Kidney (tissue), 14 donors: Measurements from ENCODE around the gene TMEM270. TPM values are rescaled to one million over a fixed set of nuclear protein-coding genes. Genes with fewer than 3 reads are reported as not detected.
A peak's percentile ranks its signal among the peaks of the same experiment; 100 is the strongest.

Source experiments
- DNase-seq, 5 donors: peaks; one replicate each; pipeline ENCODE4 v3.0.0-alpha.2; 2013 to 2020
- FAIRE-seq: peaks from 2 replicates; lab custom pipeline; 2012; peaks lifted over from hg19 to GRCh38; lab: Jason Lieb, UNC
- H3K27ac ChIP-seq, 2 donors: one replicate each; pipeline ENCODE4 v1.7.0; 2013; ENCODE audit warnings: low read depth in 2 of 2, low read length in 2 of 2, inconsistent platforms in 1 of 2
- H3K27me3 ChIP-seq: one replicate; pipeline ENCODE4 v1.7.1; 2013; ENCODE audit warnings: low read length, inconsistent platforms; ENCODE audit not compliant: control insufficient read depth, insufficient read depth
- H3K36me3 ChIP-seq, 3 donors: one replicate each; pipeline versions ENCODE4 v1.7.0 to v1.7.1; 2013; ENCODE audit warnings: low read length in 3 of 3, control low read depth in 1 of 3, inconsistent platforms in 1 of 3; ENCODE audit not compliant: insufficient read depth in 3 of 3, control insufficient read depth in 2 of 3
- H3K4me1 ChIP-seq, 3 donors: one replicate each; pipeline versions ENCODE4 v1.7.0 to v1.7.1; 2013; ENCODE audit warnings: low read length in 3 of 3, inconsistent platforms in 1 of 3, low read depth in 1 of 3; ENCODE audit not compliant: control insufficient read depth in 2 of 3, insufficient read depth in 2 of 3
- H3K4me3 ChIP-seq, 3 donors: one replicate each; pipeline versions ENCODE4 v1.7.0 to v1.8.1; 2013; ENCODE audit warnings: low read length in 3 of 3, control low read depth in 1 of 3, inconsistent platforms in 1 of 3
- H3K9ac ChIP-seq, 3 donors: one replicate each; pipeline versions ENCODE4 v1.7.0 to v1.7.1; 2013; ENCODE audit warnings: low read length in 3 of 3, control low read depth in 1 of 3, inconsistent platforms in 1 of 3
- H3K9me3 ChIP-seq, 3 donors: one replicate each; pipeline versions ENCODE4 v1.7.0 to v1.7.1; 2013; ENCODE audit warnings: low read length in 3 of 3, control low read depth in 1 of 3, inconsistent platforms in 1 of 3; ENCODE audit not compliant: control insufficient read depth in 2 of 3, insufficient read depth in 1 of 3
- CTCF ChIP-seq: IDR thresholded peaks from 3 replicates; pipeline ENCODE4 v1.5.1; 2012; ENCODE audit warnings: mild to moderate bottlenecking, moderate library complexity, borderline replicate concordance; ENCODE audit not compliant: insufficient read depth; ENCODE audit errors: extremely low read depth
- intact Hi-C: fragments of 100-400 bp; cut with DNase I; formaldehyde crosslinking; loops from one replicate; pipeline ENCODE4 v1.11.1; 2022
- polyA plus RNA-seq: library from polyadenylated mRNA; stranded (reverse); fragments of 350-450 nt; fragmentation: Illumina TruSeq; extraction: RNeasy Lipid Tissue Mini Kit (QIAGEN cat#74804); gene quantifications from one replicate; pipeline ENCODE4 v1.2.3, GENCODE V29; 2014; ENCODE audit warnings: low read depth, low replicate concordance; ENCODE audit not compliant: insufficient read depth
- total RNA-seq: library from RNA; stranded (reverse); fragmentation: NEBNext Ultra II Directional; extraction: Animal tissue kit (Norgen Biotek cat#: 25700); gene quantifications from one replicate; pipeline ENCODE4 v1.2.1, GENCODE V29; 2021
- donor health status: control.
- donor health status: control.
- donor health status: control.
- donor health status: control.
- donor health status: control.
- donor health status: DM: yes; HTN: yes; CAD: no.
- donor health status: Normal renal cell carcinoma (clear cell type).

TMEM270 gene
- total and polyA plus RNA-seq, 2 donors from 2014 or later = 0.50 TPM; not detected in 1

- DNase-seq (peak in 1 of 5 donors; percentile 52), FAIRE-seq (no peak)
- peaks cover 0 to 3% (median 0%) of the 10 kb centered on the region in 3 donors for H3K4me1 ChIP-seq
- TF ChIP-seq CTCF = no peak
- H3K4me3 ChIP-seq = no peak overlapping the region
- no peaks in the 10 kb centered on the region for H3K9me3 ChIP-seq
- intact Hi-C loops = no loop called here
- H3K9ac ChIP-seq = no peak overlapping the region
- H3K27ac ChIP-seq = no peak overlapping the region
- H3K27me3 ChIP-seq = no peaks in the 10 kb centered on the region
- no peaks in the 10 kb centered on the region for H3K36me3 ChIP-seq
These were observed 46.7 kb downstream of the TMEM270 start for GRCh38 chr7:73907554-73908122.

- H3K9ac ChIP-seq = no peak overlapping the region
- no peak overlapping the region for H3K4me3 ChIP-seq
- FAIRE-seq = no peak
- no peaks in the 10 kb centered on the region for H3K9me3 ChIP-seq
- intact Hi-C loops = no loop called here
- H3K27ac ChIP-seq = no peak overlapping the region
- peak in 1 of 5 donors; percentile 44 for DNase-seq
- H3K4me1 ChIP-seq = peaks cover 0 to 3% (median 0%) of the 10 kb centered on the region in 3 donors
- no peaks in the 10 kb centered on the region for H3K36me3 ChIP-seq
- TF ChIP-seq CTCF = no peak
- H3K27me3 ChIP-seq = no peaks in the 10 kb centered on the region
These were observed 47.2 kb downstream of the TMEM270 start for GRCh38 chr7:73908123-73908611.

GRCh38 chr7:73909051-73909941 lies 48.3 kb downstream of the TMEM270 start:
- H3K9me3 ChIP-seq = no peaks in the 10 kb centered on the region
- intact Hi-C loops = no loop called here
- H3K4me3 ChIP-seq = no peak overlapping the region
- no peak for TF ChIP-seq CTCF
- no peaks in the 10 kb centered on the region for H3K27me3 ChIP-seq
- no peak overlapping the region for H3K9ac ChIP-seq
- peaks cover 0 to 3% (median 0%) of the 10 kb centered on the region in 3 donors for H3K4me1 ChIP-seq
- no peak for FAIRE-seq
- no peak overlapping the region for H3K27ac ChIP-seq
- DNase-seq = peak in 2 of 5 donors; percentile 58 to 65
- no peaks in the 10 kb centered on the region for H3K36me3 ChIP-seq
